Measurements from ENCODE around the gene GALNT1.

DNA sequence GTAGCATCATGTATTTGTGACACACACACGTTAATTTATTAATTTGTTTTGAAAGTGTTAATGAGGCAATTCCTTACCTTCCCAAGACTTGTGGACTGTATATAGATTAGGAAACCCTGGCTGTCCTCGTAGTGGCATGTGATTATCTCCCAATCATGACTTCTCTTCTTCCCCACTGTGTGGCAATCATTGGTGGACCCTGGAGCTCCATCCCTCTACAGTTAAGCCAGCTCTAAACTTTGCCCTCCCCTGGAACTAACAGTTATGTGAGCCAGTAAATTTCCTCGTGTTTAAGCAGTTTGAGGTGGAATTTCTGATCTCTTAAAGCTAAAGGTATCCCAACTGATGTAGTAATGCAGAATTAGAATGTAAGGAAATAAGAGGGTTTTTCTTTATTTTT is 22.0 kb downstream of the GALNT1 start:
- TF ChIP-seq, protein P1, sequence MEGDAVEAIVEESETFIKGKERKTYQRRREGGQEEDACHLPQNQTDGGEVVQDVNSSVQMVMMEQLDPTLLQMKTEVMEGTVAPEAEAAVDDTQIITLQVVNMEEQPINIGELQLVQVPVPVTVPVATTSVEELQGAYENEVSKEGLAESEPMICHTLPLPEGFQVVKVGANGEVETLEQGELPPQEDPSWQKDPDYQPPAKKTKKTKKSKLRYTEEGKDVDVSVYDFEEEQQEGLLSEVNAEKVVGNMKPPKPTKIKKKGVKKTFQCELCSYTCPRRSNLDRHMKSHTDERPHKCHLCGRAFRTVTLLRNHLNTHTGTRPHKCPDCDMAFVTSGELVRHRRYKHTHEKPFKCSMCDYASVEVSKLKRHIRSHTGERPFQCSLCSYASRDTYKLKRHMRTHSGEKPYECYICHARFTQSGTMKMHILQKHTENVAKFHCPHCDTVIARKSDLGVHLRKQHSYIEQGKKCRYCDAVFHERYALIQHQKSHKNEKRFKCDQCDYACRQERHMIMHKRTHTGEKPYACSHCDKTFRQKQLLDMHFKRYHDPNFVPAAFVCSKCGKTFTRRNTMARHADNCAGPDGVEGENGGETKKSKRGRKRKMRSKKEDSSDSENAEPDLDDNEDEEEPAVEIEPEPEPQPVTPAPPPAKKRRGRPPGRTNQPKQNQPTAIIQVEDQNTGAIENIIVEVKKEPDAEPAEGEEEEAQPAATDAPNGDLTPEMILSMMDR (IDR thresholded peaks at IDR 0.05), result no peak
- TF ChIP-seq POLR2A (IDR thresholded peaks at IDR 0.05) (no peak), POLR2AphosphoS5 (IDR thresholded peaks at IDR 0.05) (no peak)

Data from prostate gland (tissue), 2 donors.